Globus pallidus (tissue), 1 donor: Measurements from ENCODE around the gene BICC1.

ENCODE experiments used
- DNase-seq: peaks from one replicate; pipeline ENCODE4 v3.0.0-alpha.2; 2015; ENCODE audit warnings: low spot score

Gene BICC1

GRCh38 chr10:58512491-58513187 lies at the start of gene BICC1:
Gene BICC1 (plus strand): TSS chr10:58512872. CDS start chr10:58513144, 272 bp downstream.
- DNase-seq = peak; percentile 26

GRCh38 chr10:58464956-58465355 lies 47.7 kb upstream of the BICC1 start:
- DNase-seq = no peak

- no peak for DNase-seq
Measured at GRCh38 chr10:58465629-58466028, 47.0 kb upstream of the BICC1 start.

GRCh38 chr10:58467931-58468635 lies 44.6 kb upstream of the BICC1 start:
- DNase-seq = no peak

- no peak for DNase-seq
Measured at GRCh38 chr10:58473976-58474375, 38.7 kb upstream of the BICC1 start.

GRCh38 chr10:58475322-58476277 lies 37.1 kb upstream of the BICC1 start:
- DNase-seq = no peak

- DNase-seq = peak; percentile 2
Measured at GRCh38 chr10:58477122-58477521, 35.5 kb upstream of the BICC1 start.

GRCh38 chr10:58477902-58478301 lies 34.8 kb upstream of the BICC1 start:
- DNase-seq = no peak

- DNase-seq = no peak
Measured at GRCh38 chr10:58479045-58479444, 33.6 kb upstream of the BICC1 start.

- DNase-seq = no peak
Measured at GRCh38 chr10:58480321-58480720, 32.4 kb upstream of the BICC1 start.

- DNase-seq = no peak
Measured at GRCh38 chr10:58481569-58482109, 31.0 kb upstream of the BICC1 start.

- no peak for DNase-seq
Measured at GRCh38 chr10:58486821-58487220, 25.9 kb upstream of the BICC1 start.

- DNase-seq = no peak
Measured at GRCh38 chr10:58488921-58489320, 23.8 kb upstream of the BICC1 start.

- no peak for DNase-seq
Measured at GRCh38 chr10:58502956-58503355, 9.7 kb upstream of the BICC1 start.

- DNase-seq = no peak
Measured at GRCh38 chr10:58508316-58508715, 4.4 kb upstream of the BICC1 start.

GRCh38 chr10:58511765-58512490 lies 744 bp upstream of the BICC1 start:
- DNase-seq = no peak

- peak; percentile 6 for DNase-seq
Measured at GRCh38 chr10:58513188-58514110, 777 bp downstream of the BICC1 start.

- DNase-seq = no peak
Measured at GRCh38 chr10:58514111-58514770, 1.6 kb downstream of the BICC1 start.

GRCh38 chr10:58515291-58515941 lies 2.7 kb downstream of the BICC1 start:
- DNase-seq = no peak
